K562 (cell line): ENCODE measurements around the gene OTUB2. TPM values are rescaled to one million over a fixed set of nuclear protein-coding genes. Genes with fewer than 3 reads are reported as not detected.

ENCODE experiments used
- ATAC-seq: fragments of 200-7000 bp; cut with Tn5 transposase; 3 replicates; pipeline ENCODE4 v1.9.1; 2020; ENCODE audit warnings: moderate library complexity
- BruUV-seq: library from RNA; stranded (reverse); fragments of 400-500 nt; replicated peaks from 2 replicates; lab custom pipeline; 2021; lab: Mats Ljungman, UMichigan
- CTCF ChIA-PET: fragments of 300-600 bp; formaldehyde crosslinking; extraction: SDS; loops from one replicate; lab custom pipeline; 2021; ENCODE audit warnings: low intra/inter-chr PET ratio; lab: Yijun Ruan, JAX
- POLR2A ChIA-PET: fragments of 300-600, 350-650 bp; sonication (Branson Sonifier 250); formaldehyde crosslinking; extraction: SDS; loops from one replicate; lab custom pipeline; 2021; ENCODE audit warnings: antibody characterized with exemption, inconsistent platforms; lab: Yijun Ruan, JAX
- DNase-seq, 4 experiments: peaks; one replicate each; pipeline versions ENCODE4 v3.0.0 to v3.0.0-alpha.2; 2011 to 2018; ENCODE audit warnings: low spot score in 3 of 4, mixed read lengths in 3 of 4; ENCODE audit errors: extremely low read depth in 1 of 4
- FAIRE-seq: peaks from 2 replicates; lab custom pipeline; 2011; peaks lifted over from hg19 to GRCh38; lab: Jason Lieb, UNC
- H2AFZ ChIP-seq: 2 replicates; pipeline ENCODE4 v1.6.0; 2011; ENCODE audit warnings: low read depth, low read length, control low read depth, inconsistent platforms
- H3K27ac ChIP-seq: fragments of 200-600 bp; 3 replicates; pipeline ENCODE4 v1.8.0; 2011; ENCODE audit warnings: low read depth, mild to moderate bottlenecking, control low read depth, inconsistent platforms, low read length, moderate library complexity, mixed read lengths; ENCODE audit errors: extremely low read depth
- H3K27me3 ChIP-seq, 2 experiments: fragments of 300-600 bp in 1 of 2; 2 replicates in 1 of 2; 3 replicates in 1 of 2; pipeline versions ENCODE4 v1.6.0 to v1.8.0; 2011; ENCODE audit warnings: inconsistent platforms in 2 of 2, low read length in 2 of 2, mild to moderate bottlenecking in 1 of 2, mixed read lengths in 1 of 2, moderate library complexity in 1 of 2; ENCODE audit not compliant: control insufficient read depth in 2 of 2, insufficient read depth in 2 of 2
- H3K36me3 ChIP-seq: fragments of 300-600 bp; 3 replicates; pipeline ENCODE4 v1.8.0; 2011; ENCODE audit warnings: mild to moderate bottlenecking, low read length, inconsistent platforms; ENCODE audit not compliant: control insufficient read depth, insufficient read depth
- H3K4me1 ChIP-seq, 2 experiments: fragments of 200-600 bp in 1 of 2; replicated peaks in 1 of 2; 2 replicates in 1 of 2; 3 replicates in 1 of 2; pipeline versions ENCODE4 v1.5.1 to v1.8.0; 2011; ENCODE audit warnings: inconsistent platforms in 2 of 2, low read length in 2 of 2, mild to moderate bottlenecking in 1 of 2, mixed read lengths in 1 of 2, moderate library complexity in 1 of 2; ENCODE audit not compliant: control insufficient read depth in 2 of 2, insufficient read depth in 2 of 2
- H3K4me2 ChIP-seq: 2 replicates; pipeline ENCODE4 v1.6.1; 2011; ENCODE audit warnings: low read length, control low read depth, inconsistent platforms, mixed read lengths; ENCODE audit not compliant: insufficient read depth
- H3K4me3 ChIP-seq: fragments of 200-600 bp; sonication (generic), shearing (Covaris generic); 2 replicates; pipeline ENCODE4 v1.5.1; 2016; ENCODE audit warnings: control low read depth, inconsistent platforms
- H3K79me2 ChIP-seq: fragments of 200-600 bp; 3 replicates; pipeline ENCODE4 v1.8.0; 2011; ENCODE audit warnings: low read length, inconsistent platforms; ENCODE audit not compliant: control insufficient read depth, insufficient read depth
- H3K9ac ChIP-seq, 2 experiments: 2 replicates each; pipeline versions ENCODE4 v1.6.0 to v1.6.1; 2011; ENCODE audit warnings: low read depth in 2 of 2, low read length in 2 of 2, control low read depth in 1 of 2, inconsistent platforms in 1 of 2, mild to moderate bottlenecking in 1 of 2, mixed read lengths in 1 of 2; ENCODE audit not compliant: insufficient read depth in 1 of 2
- H3K9me1 ChIP-seq: one replicate; pipeline ENCODE4 v1.6.0; 2011; ENCODE audit warnings: inconsistent platforms, mild to moderate bottlenecking, low read length, moderate library complexity; ENCODE audit not compliant: control insufficient read depth, insufficient read depth
- H3K9me3 ChIP-seq: replicated peaks from 2 replicates; pipeline ENCODE4 v1.5.1; 2011; ENCODE audit warnings: low read depth, low read length, inconsistent platforms; ENCODE audit not compliant: control insufficient read depth, insufficient read depth
- H4K20me1 ChIP-seq: replicated peaks from 2 replicates; pipeline ENCODE4 v1.6.1; 2011; ENCODE audit warnings: low read length, inconsistent platforms, mixed read lengths; ENCODE audit not compliant: control insufficient read depth, insufficient read depth
- BRD9 ChIP-seq: fragments of 450-650 bp; IDR thresholded peaks from 2 replicates; pipeline ENCODE4 v1.6.1; 2018; ENCODE audit warnings: low read depth; ENCODE audit not compliant: partially characterized antibody
- IRF2 ChIP-seq: sonication (generic); formaldehyde crosslinking; IDR thresholded peaks from 2 replicates; pipeline ENCODE4 v1.8.1; 2022; ENCODE audit warnings: mild to moderate bottlenecking, missing genetic modification reagents
- PRMT5 ChIP-seq: sonication (generic); formaldehyde crosslinking; IDR thresholded peaks from 2 replicates; pipeline ENCODE4 v1.5.0; 2020; ENCODE audit warnings: missing genetic modification reagents
- RAD21 ChIP-seq, 2 experiments: fragments of 250-450 bp in 1 of 2; fragments of 450-650 bp in 1 of 2; sonication (Bioruptor Pico) in 1 of 2; formaldehyde crosslinking in 1 of 2; IDR thresholded peaks in 1 of 2; conservative IDR thresholded peaks in 1 of 2; 2 replicates each; pipeline versions ENCODE4 v1.4.0 to v1.8.0; 2020 to 2022; ENCODE audit warnings: mild to moderate bottlenecking in 2 of 2, moderate library complexity in 1 of 2
- SMC3 ChIP-seq: conservative IDR thresholded peaks from 2 replicates; pipeline ENCODE4 v1.6.1; 2011; ENCODE audit warnings: low read depth, low read length, improper control_type of control experiment; ENCODE audit not compliant: insufficient read depth
- ZNF175 ChIP-seq: fragments of 200-800 bp; sonication (Bioruptor generic); IDR thresholded peaks from 2 replicates; pipeline ENCODE4 v1.6.1; 2016; ENCODE audit warnings: low read depth, mild to moderate bottlenecking, missing genetic modification characterization, missing compliant biosample characterization
- ZNF24 ChIP-seq: fragments of 450-650 bp; IDR thresholded peaks from 2 replicates; pipeline ENCODE4 v1.6.1; 2016
- ZNF764 ChIP-seq: fragments of 250-450 bp; sonication (Bioruptor Pico); IDR thresholded peaks from 2 replicates; pipeline ENCODE4 v1.4.0; 2020; ENCODE audit warnings: low read depth, mild to moderate bottlenecking, moderate library complexity
- WGBS: fragments of 100-300 bp; shearing (Covaris generic); methylation state at CpG from one replicate; pipeline ENCODE4 v1.1.6; 2016; ENCODE audit warnings: low coverage, mixed read lengths; ENCODE audit not compliant: insufficient coverage; ENCODE audit errors: missing lambda C conversion rate; 5-methylcytosine and 5-hydroxymethylcytosine counted together
- in situ Hi-C: fragments of 300-500 bp; cut with MboI; formaldehyde crosslinking; loops from 4 replicates; pipeline ENCODE4 v1.15.0; 2018; ENCODE audit warnings: inconsistent platforms, mixed read lengths
- intact Hi-C: fragments of 100-400 bp; cut with micrococcal nuclease; formaldehyde crosslinking; loops from 2 replicates; pipeline ENCODE4 v1.14.2; 2022
- polyA plus RNA-seq, 8 experiments: library from polyadenylated mRNA; depleted of rRNA in 4 of 8; stranded (reverse) in 5 of 8; unstranded in 3 of 8; fragments of >200 nt; fragmentation: Nextera tagmentation in 2 of 8; fragmentation: Illumina TruSeq in 1 of 8; extraction: Ambion mirVana in 2 of 8; extraction: Trizol in 1 of 8; gene quantifications; 2 replicates each; pipeline versions ENCODE4 v1.2.1 to v1.2.3, GENCODE V29; 2011 to 2014; ENCODE audit warnings: inconsistent platforms in 1 of 8, missing spikeins in 1 of 8
- total RNA-seq, 7 experiments: library from RNA; depleted of rRNA in 6 of 7; stranded (reverse); fragments of >200 nt in 6 of 7; fragmentation: Illumina TruSeq in 2 of 7; extraction: Trizol in 2 of 7; gene quantifications; 2 replicates each; pipeline versions ENCODE4 v1.2.1 to v1.2.3, GENCODE V29; 2011 to 2021; ENCODE audit warnings: low replicate concordance in 1 of 7
- TF ChIP-seq, protein P1 (sequence below), 2 experiments: fragments of 450-650 bp; formaldehyde crosslinking in 1 of 2; IDR thresholded peaks; 2 replicates each; pipeline versions ENCODE4 v1.4.0 to v1.6.1; 2014 to 2020; ENCODE audit warnings: mild to moderate bottlenecking in 2 of 2, borderline replicate concordance in 1 of 2, low read depth in 1 of 2

Gene OTUB2
- total and polyA plus RNA-seq, 9 of the 15 experiments (the other 6 are each of a cell fraction or from before 2014, with no cell fraction given): 0.01 to 0.31 (median 0.11) TPM

DNA sequence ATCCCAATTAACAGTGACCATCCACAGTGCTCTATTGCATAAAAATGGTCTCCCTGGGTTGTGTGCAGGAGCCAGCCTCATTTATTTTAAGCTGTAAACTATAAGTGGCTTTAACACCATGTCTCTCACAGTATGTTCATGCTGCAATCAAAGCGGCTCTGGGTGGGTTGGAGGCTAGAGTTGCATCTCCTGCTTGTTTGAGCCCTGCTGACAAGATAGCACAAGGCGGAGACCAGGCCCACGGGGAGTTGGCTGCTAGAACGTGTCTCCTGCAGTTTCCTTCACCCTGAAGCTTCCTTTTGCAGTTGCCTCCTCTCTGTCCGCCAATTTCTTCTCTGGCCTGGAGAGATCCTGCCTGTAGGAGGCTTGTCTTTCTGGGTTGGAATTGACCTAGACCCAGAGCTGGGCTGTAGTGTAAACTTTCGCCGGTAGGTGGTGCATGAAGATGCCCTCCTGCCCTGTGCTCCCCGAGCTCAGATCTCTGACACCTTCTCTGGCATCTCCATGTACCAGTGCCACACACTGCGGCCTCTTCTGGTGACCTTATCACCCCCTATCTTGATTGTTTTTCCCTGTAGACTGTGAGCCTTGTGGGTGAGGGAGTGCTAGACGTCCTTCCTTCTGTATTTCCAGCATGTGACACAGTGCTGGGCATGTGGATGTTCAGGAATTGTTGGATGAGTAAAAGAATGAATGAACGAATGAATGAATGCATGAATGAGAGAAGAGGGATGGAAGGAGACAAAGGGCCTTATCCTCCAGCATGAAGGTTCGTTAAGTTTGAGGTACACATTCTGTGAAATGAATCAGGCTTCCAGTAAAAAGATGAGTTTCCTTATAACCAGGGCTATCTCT, 10.4 kb downstream of the OTUB2 start:
- Histone ChIP-seq H4K20me1 (no peaks in the 10 kb centered on the region; the same call in 1 of the 2 replicates), H3K4me3 (no peak overlapping the region), H3K9ac (no peak overlapping the region), H3K9me3 (no peaks in the 10 kb centered on the region), H3K79me2 (no peaks in the 10 kb centered on the region), H3K27me3 (peaks cover 4 to 24% of the 10 kb centered on the region in 2 experiments; a peak in 4 of 5 replicates), H3K9me1 (no peaks in the 10 kb centered on the region), H3K4me1 (no peaks in the 10 kb centered on the region), H3K36me3 (no peaks in the 10 kb centered on the region), H2AFZ (no peak overlapping the region), H3K4me2 (no peak overlapping the region), H3K27ac (no peak overlapping the region)
- intact Hi-C loops (loop anchor here (1.0 kb wide), 1 partner anchor 100 kb away; no protein-coding TSS in a partner anchor), in situ Hi-C loops (loop anchor here (5.0 kb wide), 1 partner anchor 101 kb away; no protein-coding TSS in a partner anchor)
- ChIA-PET CTCF (interaction anchor here (1.1 to 2.9 kb wide), 4 partner anchors 96 to 145 kb away, joined by 3 to 16 read pairs (median 4); no protein-coding TSS in a partner anchor), POLR2A (interaction anchor here (1.0 kb wide), 2 partner anchors 9 to 125 kb away, joined by 3 to 5 read pairs; no protein-coding TSS in a partner anchor)
- no TSS peak for BruUV-seq
- WGBS: 10% methylated on average over 12 of the region's 12 CpGs
- FAIRE-seq: peak; percentile 67
- DNase-seq: peak; percentile 65 to 70 (median 68)
- peak; percentile 97 for ATAC-seq
- TF ChIP-seq IRF2 (CRISPR knock-in tag): no peak
- peak; percentile 79 for TF ChIP-seq ZNF24
- 0 out of 2 replicates have a peak, but pooled peaks have one; percentile 44 for TF ChIP-seq ZNF764 (CRISPR knock-in tag)
- TF ChIP-seq PRMT5 (CRISPR knock-in tag): no peak
- TF ChIP-seq BRD9: no peak
- TF ChIP-seq ZNF175 (CRISPR knock-in tag): no peak
- TF ChIP-seq RAD21 (CRISPR knock-in tag; conservative IDR thresholded peaks at IDR 0.05 in 1 of 2, IDR thresholded peaks at IDR 0.05 in 1 of 2): peak; percentile 33 to 71
- TF ChIP-seq, protein P1, sequence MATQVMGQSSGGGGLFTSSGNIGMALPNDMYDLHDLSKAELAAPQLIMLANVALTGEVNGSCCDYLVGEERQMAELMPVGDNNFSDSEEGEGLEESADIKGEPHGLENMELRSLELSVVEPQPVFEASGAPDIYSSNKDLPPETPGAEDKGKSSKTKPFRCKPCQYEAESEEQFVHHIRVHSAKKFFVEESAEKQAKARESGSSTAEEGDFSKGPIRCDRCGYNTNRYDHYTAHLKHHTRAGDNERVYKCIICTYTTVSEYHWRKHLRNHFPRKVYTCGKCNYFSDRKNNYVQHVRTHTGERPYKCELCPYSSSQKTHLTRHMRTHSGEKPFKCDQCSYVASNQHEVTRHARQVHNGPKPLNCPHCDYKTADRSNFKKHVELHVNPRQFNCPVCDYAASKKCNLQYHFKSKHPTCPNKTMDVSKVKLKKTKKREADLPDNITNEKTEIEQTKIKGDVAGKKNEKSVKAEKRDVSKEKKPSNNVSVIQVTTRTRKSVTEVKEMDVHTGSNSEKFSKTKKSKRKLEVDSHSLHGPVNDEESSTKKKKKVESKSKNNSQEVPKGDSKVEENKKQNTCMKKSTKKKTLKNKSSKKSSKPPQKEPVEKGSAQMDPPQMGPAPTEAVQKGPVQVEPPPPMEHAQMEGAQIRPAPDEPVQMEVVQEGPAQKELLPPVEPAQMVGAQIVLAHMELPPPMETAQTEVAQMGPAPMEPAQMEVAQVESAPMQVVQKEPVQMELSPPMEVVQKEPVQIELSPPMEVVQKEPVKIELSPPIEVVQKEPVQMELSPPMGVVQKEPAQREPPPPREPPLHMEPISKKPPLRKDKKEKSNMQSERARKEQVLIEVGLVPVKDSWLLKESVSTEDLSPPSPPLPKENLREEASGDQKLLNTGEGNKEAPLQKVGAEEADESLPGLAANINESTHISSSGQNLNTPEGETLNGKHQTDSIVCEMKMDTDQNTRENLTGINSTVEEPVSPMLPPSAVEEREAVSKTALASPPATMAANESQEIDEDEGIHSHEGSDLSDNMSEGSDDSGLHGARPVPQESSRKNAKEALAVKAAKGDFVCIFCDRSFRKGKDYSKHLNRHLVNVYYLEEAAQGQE (IDR thresholded peaks at IDR 0.05; ENCODE audit: borderline replicate concordance): peak; percentile 55; the same call in 1 of the 2 replicates
- TF ChIP-seq, protein P1 (CRISPR knock-in tag; IDR thresholded peaks at IDR 0.05; ENCODE audit: low read depth): no peak
- TF ChIP-seq SMC3: peak; percentile 66
